Coronary artery (tissue), 2 donors: ENCODE data around the gene EFCAB8.

Experiments
- DNase-seq: peaks from one replicate; pipeline ENCODE4 v3.0.0-alpha.2; 2017; ENCODE audit warnings: low spot score
- H3K27ac ChIP-seq, 2 donors: fragments of 200-600 bp; sonication (generic); one replicate each; pipeline ENCODE4 v1.5.1; 2016 to 2019
- H3K4me3 ChIP-seq: fragments of 200-600 bp; sonication (generic); 2 replicates; pipeline ENCODE4 v1.5.1; 2016; ENCODE audit warnings: mild to moderate bottlenecking, moderate library complexity
- CTCF ChIP-seq: fragments of 200-600 bp; sonication (generic); IDR thresholded peaks from one replicate; pipeline ENCODE4 v1.5.1; 2019; ENCODE audit warnings: antibody characterized with exemption

EFCAB8 gene

DNA sequence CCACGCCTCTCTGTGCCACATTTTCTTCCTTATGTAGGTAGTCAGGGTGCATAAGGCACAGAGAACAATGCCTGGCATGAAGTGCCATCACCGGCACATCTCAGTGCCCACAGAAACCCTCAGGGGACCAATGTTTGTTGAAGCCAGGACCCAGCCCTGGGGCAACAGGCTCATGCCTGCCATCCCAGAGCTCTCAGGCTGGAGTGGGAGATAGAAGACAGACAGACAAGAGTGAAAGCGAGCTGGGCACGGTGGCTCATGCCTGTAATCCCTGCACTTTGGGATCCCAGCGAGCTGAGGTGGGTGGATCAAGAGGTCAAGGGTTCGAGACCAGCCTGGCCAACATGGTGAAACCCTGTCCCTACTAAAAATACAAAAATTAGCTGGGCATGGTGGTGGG lies 13.5 kb downstream of the EFCAB8 start:
- TF ChIP-seq CTCF = no peak
- Histone ChIP-seq H3K27ac (no peak overlapping the region), H3K4me3 (no peak overlapping the region)
- no peak for DNase-seq

DNA sequence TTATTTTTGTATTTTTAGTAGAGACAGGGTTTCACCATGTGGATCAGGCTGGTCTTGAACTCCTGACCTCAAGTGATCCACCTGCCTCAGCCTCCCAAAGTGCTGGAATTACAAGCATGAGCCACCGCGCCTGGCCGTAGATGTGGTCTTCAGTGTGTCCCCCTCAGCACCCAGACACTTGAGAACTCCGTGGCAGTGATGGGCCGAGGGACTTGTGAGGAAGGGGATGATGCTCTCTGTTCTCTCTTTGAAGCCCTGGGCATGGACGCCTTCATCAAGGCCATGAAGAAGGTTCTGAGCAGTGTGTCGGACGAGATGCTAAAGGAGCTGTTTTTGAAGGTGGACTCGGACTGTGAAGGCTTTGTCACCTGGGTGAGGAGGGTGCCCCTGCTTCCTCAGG lies 16.9 kb downstream of the EFCAB8 start:
- no peak overlapping the region for H3K4me3 ChIP-seq
- DNase-seq = no peak
- no peak overlapping the region for H3K27ac ChIP-seq

DNA sequence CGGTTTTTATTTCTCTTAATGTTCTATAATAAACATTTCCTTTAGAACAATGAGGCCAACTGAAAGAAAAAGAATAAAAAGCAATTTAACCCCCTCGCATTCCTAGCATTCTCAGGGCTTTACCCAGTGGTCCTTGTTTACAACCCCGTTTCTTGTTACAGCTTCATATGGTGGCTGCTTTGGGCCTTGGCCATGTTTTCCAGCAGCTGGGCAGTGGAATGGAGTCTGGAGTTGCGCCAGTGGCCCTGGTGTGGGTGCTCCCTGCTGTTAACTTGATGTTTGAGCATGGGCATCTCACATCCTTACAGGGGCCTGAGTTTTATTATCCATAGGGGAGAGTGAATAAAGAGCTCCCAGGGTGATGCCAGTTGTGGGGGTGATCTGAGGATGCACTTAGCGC lies 18.8 kb downstream of the EFCAB8 start:
- no peak for DNase-seq
- no peak for TF ChIP-seq CTCF
- H3K27ac ChIP-seq = no peak overlapping the region
- H3K4me3 ChIP-seq = no peak overlapping the region

More for the DNA sequence above, 16.9 kb downstream of the EFCAB8 start:
- no peak for TF ChIP-seq CTCF

DNA sequence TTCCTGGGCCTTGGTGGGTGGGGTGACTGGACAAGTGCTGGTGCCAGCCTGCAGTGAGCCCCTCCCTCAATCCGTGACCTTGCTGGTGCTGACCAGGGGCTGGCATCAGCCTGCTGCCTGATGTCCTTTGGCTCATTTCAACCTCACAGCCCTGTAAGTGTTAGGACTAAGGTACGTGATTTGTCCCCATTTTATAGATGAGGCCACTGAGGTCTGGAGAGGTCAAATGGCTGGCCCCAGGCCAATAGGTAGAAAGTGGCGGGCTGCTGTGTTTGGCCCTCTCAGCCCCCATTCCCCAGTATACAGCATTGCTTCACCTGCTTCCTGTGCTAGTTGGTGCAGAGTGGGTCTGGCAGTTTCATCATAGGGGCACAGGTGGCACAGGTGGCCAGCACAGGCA lies 20.1 kb downstream of the EFCAB8 start:
- TF ChIP-seq CTCF = no peak
- Histone ChIP-seq H3K4me3 (no peak overlapping the region), H3K27ac (no peak overlapping the region)
- DNase-seq = no peak

GRCh38 chr20:32879538-32879937 lies 20.8 kb downstream of the EFCAB8 start:
- Histone ChIP-seq H3K4me3 (no peak overlapping the region), H3K27ac (no peak overlapping the region)
- TF ChIP-seq CTCF = no peak
- DNase-seq = no peak

GRCh38 chr20:32880635-32881034 lies 21.9 kb downstream of the EFCAB8 start:
- DNase-seq = no peak
- no peak for TF ChIP-seq CTCF
- Histone ChIP-seq H3K27ac (no peak overlapping the region), H3K4me3 (no peak overlapping the region)

GRCh38 chr20:32883081-32883480 lies 24.4 kb downstream of the EFCAB8 start:
- Histone ChIP-seq H3K27ac (no peak overlapping the region), H3K4me3 (no peak overlapping the region)
- no peak for DNase-seq
- TF ChIP-seq CTCF = no peak
